SK-N-SH treated with all-trans-retinoic acid at 6 μM for 48 hours (cell line): ENCODE data around the gene MRPL52.

Experiments
- ATAC-seq: fragments of 200-7000 bp; cut with Tn5 transposase; 3 replicates; pipeline ENCODE4 v1.9.1; 2020; ENCODE audit warnings: mild to moderate bottlenecking, moderate library complexity
- ARNTL ChIP-seq: fragments of 450-650 bp; formaldehyde crosslinking; IDR thresholded peaks from 2 replicates; pipeline ENCODE4 v1.5.0; 2020; ENCODE audit warnings: low read depth, mild to moderate bottlenecking, moderate library complexity, borderline replicate concordance
- BACH2 ChIP-seq: fragments of 250-450 bp; sonication (Bioruptor Pico); IDR thresholded peaks from 2 replicates; pipeline ENCODE4 v1.9.0; 2021; ENCODE audit warnings: mild to moderate bottlenecking, borderline replicate concordance
- CREB5 ChIP-seq: fragments of 250-450 bp; sonication (Bioruptor Pico); IDR thresholded peaks from 2 replicates; pipeline ENCODE4 v1.5.1; 2020; ENCODE audit warnings: low read depth, mild to moderate bottlenecking, moderate library complexity
- ESRRG ChIP-seq: fragments of 250-450 bp; sonication (Bioruptor Pico); IDR thresholded peaks from 2 replicates; pipeline ENCODE4 v1.6.1; 2021; ENCODE audit warnings: mild to moderate bottlenecking
- GLIS3 ChIP-seq: fragments of 250-450 bp; sonication (Bioruptor Pico); IDR thresholded peaks from 2 replicates; pipeline ENCODE4 v1.5.0; 2020; ENCODE audit warnings: mild to moderate bottlenecking, moderate library complexity
- ISL1 ChIP-seq: fragments of 250-450 bp; sonication (Bioruptor Pico); IDR thresholded peaks from 2 replicates; pipeline ENCODE4 v2.1.2; 2022; ENCODE audit warnings: mild to moderate bottlenecking, moderate library complexity
- OSR1 ChIP-seq: fragments of 250-450 bp; sonication (Bioruptor Pico); IDR thresholded peaks from 2 replicates; pipeline ENCODE4 v1.8.0; 2022; ENCODE audit warnings: moderate library complexity, mild to moderate bottlenecking, inconsistent platforms
- PATZ1 ChIP-seq: fragments of 250-450 bp; sonication (Bioruptor Pico); IDR thresholded peaks from 2 replicates; pipeline ENCODE4 v1.8.0; 2020; ENCODE audit warnings: mild to moderate bottlenecking, moderate library complexity, borderline replicate concordance
- POU6F1 ChIP-seq: fragments of 250-450 bp; sonication (Bioruptor Pico); IDR thresholded peaks from 2 replicates; pipeline ENCODE4 v1.8.0; 2021; ENCODE audit warnings: low read depth, mild to moderate bottlenecking, moderate library complexity, borderline replicate concordance
- PPARA ChIP-seq: fragments of 250-450 bp; sonication (Bioruptor Pico); IDR thresholded peaks from 2 replicates; pipeline ENCODE4 v1.5.0; 2020; ENCODE audit warnings: mild to moderate bottlenecking, borderline replicate concordance
- RARB ChIP-seq: fragments of 250-450 bp; sonication (Bioruptor Pico); IDR thresholded peaks from 2 replicates; pipeline ENCODE4 v1.8.0; 2021; ENCODE audit warnings: mild to moderate bottlenecking, moderate library complexity
- SNAI2 ChIP-seq: fragments of 250-450 bp; sonication (Bioruptor Pico); IDR thresholded peaks from 2 replicates; pipeline ENCODE4 v1.5.0; 2020; ENCODE audit warnings: mild to moderate bottlenecking, moderate library complexity
- TCF4 ChIP-seq: fragments of 250-450 bp; sonication (Bioruptor Pico); IDR thresholded peaks from 2 replicates; pipeline ENCODE4 v1.8.0; 2021; ENCODE audit warnings: mild to moderate bottlenecking, moderate library complexity, borderline replicate concordance
- TOX ChIP-seq: fragments of 250-450 bp; sonication (Bioruptor Pico); IDR thresholded peaks from 2 replicates; pipeline ENCODE4 v1.8.0; 2021; ENCODE audit warnings: mild to moderate bottlenecking, moderate library complexity, borderline replicate concordance
- TSHZ2 ChIP-seq: fragments of 250-450 bp; sonication (Bioruptor Pico); IDR thresholded peaks from 2 replicates; pipeline ENCODE4 v1.5.0; 2020; ENCODE audit warnings: mild to moderate bottlenecking, moderate library complexity
- ZC3H10 ChIP-seq: fragments of 250-450 bp; sonication (Bioruptor Pico); IDR thresholded peaks from 2 replicates; pipeline ENCODE4 v1.5.1; 2021; ENCODE audit warnings: mild to moderate bottlenecking, moderate library complexity
- ZFP3 ChIP-seq: fragments of 250-450 bp; sonication (Bioruptor Pico); IDR thresholded peaks from 2 replicates; pipeline ENCODE4 v1.5.0; 2020; ENCODE audit warnings: mild to moderate bottlenecking, moderate library complexity
- ZFP30 ChIP-seq: fragments of 450-650 bp; formaldehyde crosslinking; IDR thresholded peaks from 2 replicates; pipeline ENCODE4 v1.5.0; 2022; ENCODE audit warnings: mild to moderate bottlenecking, moderate library complexity
- ZNF565 ChIP-seq: fragments of 450-650 bp; formaldehyde crosslinking; conservative IDR thresholded peaks from 2 replicates; pipeline ENCODE4 v1.5.0; 2020; ENCODE audit warnings: low read depth, mild to moderate bottlenecking, moderate library complexity
- ZNF70 ChIP-seq: fragments of 450-650 bp; formaldehyde crosslinking; IDR thresholded peaks from 2 replicates; pipeline ENCODE4 v1.5.0; 2020; ENCODE audit warnings: mild to moderate bottlenecking, moderate library complexity
- ZNF8 ChIP-seq: fragments of 450-650 bp; formaldehyde crosslinking; IDR thresholded peaks from 2 replicates; pipeline ENCODE4 v1.5.0; 2020; ENCODE audit warnings: mild to moderate bottlenecking, moderate library complexity

MRPL52 gene

GRCh38 chr14:22824711-22825359 is 4.9 kb upstream of the MRPL52 start:
- no peak for TF ChIP-seq RARB
- no peak for TF ChIP-seq POU6F1
- no peak for TF ChIP-seq BACH2
- TF ChIP-seq TCF4 (CRISPR knock-in tag), result no peak
- no peak for TF ChIP-seq TSHZ2 (CRISPR knock-in tag)
- TF ChIP-seq PATZ1 (CRISPR knock-in tag), result no peak
- TF ChIP-seq GLIS3 (CRISPR knock-in tag), result no peak
- no peak for TF ChIP-seq ZNF565 (CRISPR knock-in tag)
- no peak for TF ChIP-seq SNAI2 (CRISPR knock-in tag)
- TF ChIP-seq ARNTL (CRISPR knock-in tag), result no peak
- no peak for TF ChIP-seq ESRRG (CRISPR knock-in tag)
- no peak for TF ChIP-seq ZNF70 (CRISPR knock-in tag)
- TF ChIP-seq TOX (CRISPR knock-in tag), result no peak
- no peak for TF ChIP-seq CREB5 (CRISPR knock-in tag)
- TF ChIP-seq ZFP3 (CRISPR knock-in tag), result no peak
- no peak for TF ChIP-seq PPARA (CRISPR knock-in tag)
- no peak for TF ChIP-seq OSR1 (CRISPR knock-in tag)
- no peak for TF ChIP-seq ISL1 (CRISPR knock-in tag)
- no peak for TF ChIP-seq ZNF8 (CRISPR knock-in tag)
- TF ChIP-seq ZC3H10 (CRISPR knock-in tag), result no peak
- peak; percentile 32 for ATAC-seq

GRCh38 chr14:22829076-22829660 is 519 bp upstream of the MRPL52 start:
- 0 out of 3 replicates have a peak, but pooled peaks have one; percentile 7 for ATAC-seq

GRCh38 chr14:22830443-22831010 is 840 bp downstream of the MRPL52 start:
- TF ChIP-seq BACH2 (no peak), TOX (CRISPR knock-in tag) (no peak), TSHZ2 (CRISPR knock-in tag) (no peak), ESRRG (CRISPR knock-in tag) (no peak), SNAI2 (CRISPR knock-in tag) (no peak), RARB (no peak), ZFP30 (CRISPR knock-in tag) (no peak), PATZ1 (CRISPR knock-in tag) (no peak), ZNF8 (CRISPR knock-in tag) (no peak), GLIS3 (CRISPR knock-in tag) (no peak), ZC3H10 (CRISPR knock-in tag) (no peak), ZFP3 (CRISPR knock-in tag) (no peak), POU6F1 (no peak)
- peak; percentile 9; the same call in 2 of the 3 replicates for ATAC-seq
